Prostate gland (tissue), 2 donors: ENCODE data around the gene OTOF. TPM values are rescaled to one million over a fixed set of nuclear protein-coding genes. Genes with fewer than 3 reads are reported as not detected.

Experiments used
- DNase-seq: peaks from one replicate; pipeline ENCODE4 v3.0.0-alpha.2; 2019; ENCODE audit warnings: low spot score
- H3K27ac ChIP-seq, 2 donors: fragments of 200-600 bp; sonication (generic); 2 replicates each; pipeline ENCODE4 v1.5.1; 2017 to 2019
- H3K27me3 ChIP-seq: fragments of 200-600 bp; sonication (generic); replicated peaks from 2 replicates; pipeline ENCODE4 v1.5.1; 2019; ENCODE audit not compliant: insufficient read depth
- H3K36me3 ChIP-seq, 2 donors: fragments of 200-600 bp; sonication (generic); 1 replicate in 1 of 2; 2 replicates in 1 of 2; pipeline versions ENCODE4 v1.5.1 to v1.8.1; 2017 to 2019
- H3K4me1 ChIP-seq: fragments of 200-600 bp; sonication (generic); replicated peaks from 2 replicates; pipeline ENCODE4 v1.5.1; 2019
- H3K4me3 ChIP-seq, 2 donors: fragments of 200-600 bp; sonication (generic); 2 replicates each; pipeline ENCODE4 v1.5.1; 2017 to 2019
- H3K9me3 ChIP-seq: fragments of 200-600 bp; sonication (generic); 2 replicates; pipeline ENCODE4 v1.5.1; 2017
- CTCF ChIP-seq, 4 experiments: fragments of 200-600 bp in 2 of 4; fragments of 450-650 bp in 2 of 4; sonication (generic) in 2 of 4; IDR thresholded peaks; 1 replicate in 3 of 4; 2 replicates in 1 of 4; pipeline ENCODE4 v1.5.1; 2016 to 2019; ENCODE audit warnings: antibody characterized with exemption in 4 of 4, mild to moderate bottlenecking in 2 of 4, moderate library complexity in 2 of 4
- POLR2A ChIP-seq: fragments of 450-650 bp; IDR thresholded peaks from one replicate; pipeline ENCODE4 v1.6.1; 2016; ENCODE audit warnings: antibody characterized with exemption, mild to moderate bottlenecking
- POLR2AphosphoS5 ChIP-seq: sonication (generic); formaldehyde crosslinking; IDR thresholded peaks from one replicate; pipeline ENCODE4 v1.6.1; 2017; ENCODE audit warnings: antibody characterized with exemption
- WGBS: methylation state at CpG from one replicate; pipeline ENCODE4 v1.1.5; 2018; 5-methylcytosine and 5-hydroxymethylcytosine counted together
- intact Hi-C: fragments of 100-400 bp; cut with DNase I; formaldehyde crosslinking; loops from one replicate; pipeline ENCODE4 v1.14.2; 2022
- total RNA-seq, 2 donors: library from RNA; depleted of rRNA; stranded (reverse); fragments of >200 nt; gene quantifications; one replicate each; pipeline ENCODE4 v1.1.0, GENCODE V29; 2016

OTOF gene
- total RNA-seq, 2 donors from 2014 or later: 0.68 TPM; not detected in 1

GRCh38 chr2:26472821-26473655, 4.9 kb downstream of the OTOF start:
- 91% methylated on average over 34 of the region's 34 CpGs for WGBS
- TF ChIP-seq POLR2A (no peak), CTCF (IDR thresholded peaks at IDR 0.05) (no peak), POLR2AphosphoS5 (no peak)
- intact Hi-C loops: no loop called here
- H3K4me1 ChIP-seq: no peaks in the 10 kb centered on the region
- no peaks in the 10 kb centered on the region for H3K27me3 ChIP-seq
- no peak overlapping the region for H3K4me3 ChIP-seq
- H3K9me3 ChIP-seq: no peaks in the 10 kb centered on the region
- no peak for DNase-seq
- H3K36me3 ChIP-seq: no peaks in the 10 kb centered on the region
- no peak overlapping the region for H3K27ac ChIP-seq

- Histone ChIP-seq H3K27me3 (no peaks in the 10 kb centered on the region), H3K4me3 (no peak overlapping the region), H3K4me1 (no peaks in the 10 kb centered on the region), H3K36me3 (no peaks in the 10 kb centered on the region), H3K9me3 (no peaks in the 10 kb centered on the region), H3K27ac (no peak overlapping the region)
- TF ChIP-seq CTCF (IDR thresholded peaks at IDR 0.05) (no peak), POLR2A (no peak), POLR2AphosphoS5 (no peak)
- 83% methylated on average over 25 of the region's 25 CpGs for WGBS
- DNase-seq: no peak
- intact Hi-C loops: no loop called here
Measured at GRCh38 chr2:26471766-26472706, 5.9 kb downstream of the OTOF start.

GRCh38 chr2:26471289-26471688, 6.6 kb downstream of the OTOF start:
- H3K27me3 ChIP-seq: no peaks in the 10 kb centered on the region
- TF ChIP-seq POLR2AphosphoS5 (no peak), POLR2A (no peak), CTCF (IDR thresholded peaks at IDR 0.05) (no peak)
- H3K36me3 ChIP-seq: no peaks in the 10 kb centered on the region
- intact Hi-C loops: no loop called here
- no peaks in the 10 kb centered on the region for H3K9me3 ChIP-seq
- H3K4me1 ChIP-seq: no peaks in the 10 kb centered on the region
- no peak for DNase-seq
- H3K4me3 ChIP-seq: no peak overlapping the region
- H3K27ac ChIP-seq: no peak overlapping the region
- 43% methylated on average over 2 of the region's 2 CpGs for WGBS

GRCh38 chr2:26470601-26471260, 7.2 kb downstream of the OTOF start:
- intact Hi-C loops: no loop called here
- no peak for DNase-seq
- no peak overlapping the region for H3K4me3 ChIP-seq
- no peaks in the 10 kb centered on the region for H3K9me3 ChIP-seq
- TF ChIP-seq POLR2AphosphoS5 (no peak), CTCF (IDR thresholded peaks at IDR 0.05) (no peak), POLR2A (no peak)
- 91% methylated on average over 9 of the region's 9 CpGs for WGBS
- H3K4me1 ChIP-seq: no peaks in the 10 kb centered on the region
- H3K27ac ChIP-seq: no peak overlapping the region
- H3K36me3 ChIP-seq: no peaks in the 10 kb centered on the region
- no peaks in the 10 kb centered on the region for H3K27me3 ChIP-seq
